HG03378 (cell line): ENCODE data around the gene TNP2.
"Not testable (repeated sequence)": the region's sequence is repeated elsewhere in the genome, so short reads cannot be mapped to it uniquely, and the experiment has no call there.

Experiments
- ATAC-seq: cut with Tn5 transposase; IDR thresholded peaks from one replicate; pipeline ENCODE4 v1.9.1; 2021; ENCODE audit warnings: mild to moderate bottlenecking, moderate library complexity; ENCODE audit not compliant: unreplicated experiment

The TNP2 gene

GRCh38 chr16:11225677-11226549 is 43.2 kb downstream of the TNP2 start:
- peak; percentile 5 for ATAC-seq

GRCh38 chr16:11224894-11225676 is 44.0 kb downstream of the TNP2 start:
- ATAC-seq, result peak; percentile 80

- ATAC-seq, result peak; percentile 38
These were observed 44.8 kb downstream of the TNP2 start for GRCh38 chr16:11224096-11224893.

GRCh38 chr16:11220507-11220906 is 48.6 kb downstream of the TNP2 start:
- not testable (repeated sequence) for ATAC-seq

GRCh38 chr16:11219178-11219577 is 49.9 kb downstream of the TNP2 start:
- ATAC-seq, result no peak

GRCh38 chr16:11218604-11218962 is 50.5 kb downstream of the TNP2 start:
- no peak for ATAC-seq
